H1 (cell line): ENCODE results near the gene FAM53B. TPM values are rescaled to one million over a fixed set of nuclear protein-coding genes. Genes with fewer than 3 reads are reported as not detected.

ENCODE experiments used
- CTCF ChIA-PET: fragments of 300-600 bp; sonication (Branson Sonifier 250); formaldehyde crosslinking; loops from one replicate; lab custom pipeline; 2021; ENCODE audit not compliant: partially characterized antibody; lab: Charles Lee
- POLR2A ChIA-PET: fragments of 300-600 bp; sonication (Branson Sonifier 250); formaldehyde crosslinking; loops from one replicate; lab custom pipeline; 2021; ENCODE audit warnings: inconsistent platforms; ENCODE audit not compliant: partially characterized antibody; lab: Charles Lee
- DNase-seq, 2 experiments: peaks; one replicate each; pipeline versions ENCODE4 v3.0.0 to v3.0.0-alpha.2; 2010 to 2022; ENCODE audit warnings: low spot score in 2 of 2, low read depth in 1 of 2, mixed read lengths in 1 of 2
- FAIRE-seq: peaks from 2 replicates; lab custom pipeline; 2011; peaks lifted over from hg19 to GRCh38; lab: Jason Lieb, UNC
- H2AFZ ChIP-seq: 2 replicates; pipeline ENCODE4 v1.8.1; 2012; ENCODE audit warnings: low read length, inconsistent platforms
- H2AK5ac ChIP-seq: 2 replicates; pipeline ENCODE4 v1.6.1; 2013; ENCODE audit warnings: low read depth, low read length
- H2BK120ac ChIP-seq: replicated peaks from 2 replicates; pipeline ENCODE3; 2013; ENCODE audit warnings: low read depth, low read length, inconsistent platforms
- H2BK12ac ChIP-seq: 2 replicates; pipeline ENCODE4 v1.6.1; 2013; ENCODE audit warnings: low read depth, low read length
- H2BK15ac ChIP-seq: 2 replicates; pipeline ENCODE4 v1.6.1; 2013; ENCODE audit warnings: low read length
- H2BK20ac ChIP-seq: 2 replicates; pipeline ENCODE4 v1.6.1; 2013; ENCODE audit warnings: low read length
- H2BK5ac ChIP-seq: 2 replicates; pipeline ENCODE4 v1.6.1; 2013; ENCODE audit warnings: low read depth, low read length
- H3K14ac ChIP-seq: 2 replicates; pipeline ENCODE4 v1.6.1; 2013; ENCODE audit warnings: inconsistent platforms; ENCODE audit not compliant: insufficient read length
- H3K18ac ChIP-seq: 2 replicates; pipeline ENCODE4 v1.6.1; 2013; ENCODE audit warnings: low read length; ENCODE audit errors: extremely low read depth
- H3K23ac ChIP-seq: 2 replicates; pipeline ENCODE4 v1.6.1; 2013; ENCODE audit warnings: inconsistent platforms; ENCODE audit not compliant: insufficient read length
- H3K23me2 ChIP-seq: 2 replicates; pipeline ENCODE4 v1.6.1; 2013; ENCODE audit warnings: low read depth, low read length
- H3K27ac ChIP-seq: 2 replicates; pipeline ENCODE4 v1.6.1; 2011; ENCODE audit warnings: low read depth, low read length, inconsistent platforms
- H3K27me3 ChIP-seq, 4 experiments: replicated peaks in 1 of 4; 1 replicate in 1 of 4; 2 replicates in 3 of 4; pipeline versions ENCODE4 v1.6.1 to v1.8.1; 2011 to 2013; ENCODE audit warnings: low read length in 3 of 4, mild to moderate bottlenecking in 3 of 4, inconsistent platforms in 2 of 4, mixed read lengths in 2 of 4, moderate library complexity in 1 of 4; ENCODE audit not compliant: control insufficient read depth in 3 of 4, insufficient read depth in 3 of 4; ENCODE audit errors: extremely low read depth in 1 of 4
- H3K36me3 ChIP-seq, 4 experiments: 2 replicates each; pipeline versions ENCODE4 v1.6.1 to v1.8.1; 2011 to 2013; ENCODE audit warnings: mild to moderate bottlenecking in 4 of 4, low read length in 3 of 4, moderate library complexity in 2 of 4, control low read depth in 1 of 4, inconsistent platforms in 1 of 4; ENCODE audit not compliant: insufficient read depth in 4 of 4, control insufficient read depth in 2 of 4
- H3K4ac ChIP-seq: replicated peaks from 2 replicates; pipeline ENCODE3; 2013; ENCODE audit warnings: low read length, low read depth, mixed read lengths, inconsistent platforms; ENCODE audit not compliant: insufficient read length
- H3K4me1 ChIP-seq, 4 experiments: replicated peaks in 1 of 4; 1 replicate in 1 of 4; 2 replicates in 3 of 4; pipeline versions ENCODE4 v1.6.1 to v1.8.1; 2011 to 2013; ENCODE audit warnings: low read length in 3 of 4, inconsistent platforms in 2 of 4, mixed read lengths in 1 of 4; ENCODE audit not compliant: insufficient read depth in 4 of 4, control insufficient read depth in 3 of 4
- H3K4me2 ChIP-seq, 2 experiments: 2 replicates each; pipeline versions ENCODE4 v1.6.1 to v1.8.1; 2011 to 2013; ENCODE audit warnings: low read depth in 2 of 2, low read length in 2 of 2, control low read depth in 1 of 2, inconsistent platforms in 1 of 2, mild to moderate bottlenecking in 1 of 2; ENCODE audit not compliant: insufficient read depth in 1 of 2
- H3K4me3 ChIP-seq, 4 experiments: fragments of 200-600, 300-600 bp in 1 of 4; sonication (generic), shearing (Covaris generic), sonication (Bioruptor Twin) in 1 of 4; 2 replicates each; pipeline versions ENCODE4 v1.5.1 to v1.8.1; 2011 to 2016; ENCODE audit warnings: low read length in 4 of 4, low read depth in 3 of 4, control low read depth in 2 of 4, inconsistent platforms in 2 of 4, mild to moderate bottlenecking in 2 of 4, mixed read lengths in 1 of 4, moderate library complexity in 1 of 4; ENCODE audit not compliant: insufficient read depth in 2 of 4; ENCODE audit errors: extremely low read depth in 1 of 4
- H3K56ac ChIP-seq: replicated peaks from 2 replicates; pipeline ENCODE3; 2013; ENCODE audit warnings: low read depth, mild to moderate bottlenecking, mixed read lengths, low read length, inconsistent platforms; ENCODE audit not compliant: insufficient read length
- H3K79me1 ChIP-seq: 2 replicates; pipeline ENCODE4 v1.6.1; 2013; ENCODE audit warnings: low read depth, low read length, control low read depth
- H3K79me2 ChIP-seq, 2 experiments: 2 replicates each; pipeline versions ENCODE4 v1.6.1 to v1.8.1; 2012 to 2013; ENCODE audit warnings: low read length in 2 of 2, mild to moderate bottlenecking in 2 of 2, inconsistent platforms in 1 of 2; ENCODE audit not compliant: insufficient read depth in 2 of 2, control insufficient read depth in 1 of 2
- H3K9ac ChIP-seq, 4 experiments: replicated peaks in 1 of 4; 1 replicate in 1 of 4; 2 replicates in 3 of 4; pipeline versions ENCODE4 v1.6.1 to v1.8.1; 2011 to 2013; ENCODE audit warnings: low read depth in 3 of 4, low read length in 3 of 4, control low read depth in 2 of 4, mild to moderate bottlenecking in 2 of 4, moderate library complexity in 2 of 4, inconsistent platforms in 1 of 4; ENCODE audit errors: extremely low read depth in 1 of 4
- H3K9me3 ChIP-seq, 2 experiments: 2 replicates each; pipeline versions ENCODE4 v1.6.1 to v1.8.1; 2012 to 2013; ENCODE audit warnings: mild to moderate bottlenecking in 2 of 2, moderate library complexity in 2 of 2, control low read depth in 1 of 2, inconsistent platforms in 1 of 2, low read depth in 1 of 2, low read length in 1 of 2, mixed read lengths in 1 of 2; ENCODE audit not compliant: insufficient read depth in 2 of 2
- H4K20me1 ChIP-seq, 2 experiments: replicated peaks in 1 of 2; 2 replicates each; pipeline versions ENCODE3 to v1.8.1; 2011 to 2013; ENCODE audit warnings: inconsistent platforms in 2 of 2, low read length in 2 of 2, mild to moderate bottlenecking in 1 of 2; ENCODE audit not compliant: insufficient read depth in 2 of 2, control insufficient read depth in 1 of 2
- H4K5ac ChIP-seq: 2 replicates; pipeline ENCODE4 v1.6.1; 2013; ENCODE audit warnings: low read length, low read depth, mixed read lengths, inconsistent platforms; ENCODE audit not compliant: insufficient read length
- H4K8ac ChIP-seq: 2 replicates; pipeline ENCODE4 v1.8.0; 2013; ENCODE audit warnings: mild to moderate bottlenecking, moderate library complexity, low read length, inconsistent platforms; ENCODE audit not compliant: insufficient read depth; ENCODE audit errors: extremely low read depth
- H4K91ac ChIP-seq: replicated peaks from 2 replicates; pipeline ENCODE3; 2013; ENCODE audit warnings: low read length, mixed read lengths, inconsistent platforms; ENCODE audit not compliant: insufficient read length
- KDM4A ChIP-seq: IDR thresholded peaks from one replicate; pipeline ENCODE4 v1.7.1; 2012; ENCODE audit warnings: low read depth, mild to moderate bottlenecking, moderate library complexity, low read length, inconsistent platforms; ENCODE audit not compliant: severe bottlenecking
- POLR2AphosphoS5 ChIP-seq: IDR thresholded peaks from 2 replicates; pipeline ENCODE4 v1.6.1; 2011; ENCODE audit warnings: low read depth, low read length
- TAF1 ChIP-seq: IDR thresholded peaks from 2 replicates; pipeline ENCODE4 v1.6.1; 2011; ENCODE audit warnings: mild to moderate bottlenecking, low read depth, low read length
- WGBS, 2 experiments: shearing (Covaris generic) in 1 of 2; methylation state at CpG; one replicate each; pipeline versions ENCODE4 v1.1.6 to v1.1.7; 2013 to 2015; ENCODE audit warnings: low lambda C conversion rate in 2 of 2, mixed read lengths in 2 of 2, inconsistent platforms in 1 of 2, low coverage in 1 of 2, missing lambda C conversion rate in 1 of 2; ENCODE audit not compliant: insufficient replicate concordance in 2 of 2, insufficient coverage in 1 of 2, insufficient read length in 1 of 2; ENCODE audit errors: extremely low coverage in 1 of 2, missing lambda C conversion rate in 1 of 2; 5-methylcytosine and 5-hydroxymethylcytosine counted together
- long read RNA-seq, 2 experiments: library from RNA in 1 of 2; library from capped mRNA in 1 of 2; stranded (forward); transcript quantifications; one replicate each; pipeline ENCODE4 v2.0.0, GENCODE V29; 2021; ENCODE audit warnings: inconsistent platforms in 1 of 2
- polyA minus RNA-seq, 3 experiments: library from RNA; depleted of rRNA, polyadenylated mRNA; stranded (reverse); fragments of >200 nt; gene quantifications; 1 replicate in 2 of 3; 2 replicates in 1 of 3; pipeline ENCODE4 v1.2.3, GENCODE V29; 2011
- polyA plus RNA-seq, 7 experiments: library from polyadenylated mRNA; depleted of rRNA in 3 of 7; stranded (reverse) in 5 of 7; unstranded in 2 of 7; fragments of >200 nt in 5 of 7; fragments of 200-250 nt in 2 of 7; gene quantifications; 1 replicate in 5 of 7; 2 replicates in 1 of 7; 4 replicates in 1 of 7; pipeline versions ENCODE4 v1.2.1 to v1.2.3, GENCODE V29; 2011 to 2013; ENCODE audit warnings: missing spikeins in 2 of 7, mixed read lengths in 2 of 7
- total RNA-seq: library from RNA; stranded (reverse); fragmentation: NEBNext Ultra II Directional; extraction: Animal tissue kit (Norgen Biotek cat#: 25700); gene quantifications from 2 replicates; pipeline ENCODE4 v1.2.1, GENCODE V29; 2021

FAM53B gene, protein sequence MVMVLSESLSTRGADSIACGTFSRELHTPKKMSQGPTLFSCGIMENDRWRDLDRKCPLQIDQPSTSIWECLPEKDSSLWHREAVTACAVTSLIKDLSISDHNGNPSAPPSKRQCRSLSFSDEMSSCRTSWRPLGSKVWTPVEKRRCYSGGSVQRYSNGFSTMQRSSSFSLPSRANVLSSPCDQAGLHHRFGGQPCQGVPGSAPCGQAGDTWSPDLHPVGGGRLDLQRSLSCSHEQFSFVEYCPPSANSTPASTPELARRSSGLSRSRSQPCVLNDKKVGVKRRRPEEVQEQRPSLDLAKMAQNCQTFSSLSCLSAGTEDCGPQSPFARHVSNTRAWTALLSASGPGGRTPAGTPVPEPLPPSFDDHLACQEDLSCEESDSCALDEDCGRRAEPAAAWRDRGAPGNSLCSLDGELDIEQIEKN
- 13.9 and 14.4 TPM in 2 replicates for total RNA-seq
- 5.3 and 7.9 TPM in 2 replicates for polyA plus RNA-seq (2011; rRNA removed)
- 6.9 TPM for polyA plus RNA-seq (2011; cell fraction: cytosol; rRNA removed)
- polyA plus RNA-seq (2011; cell fraction: nucleus; rRNA removed) = 9.7 TPM
- polyA plus RNA-seq (2012, experiment 1 of 2) = 6.0 to 8.9 TPM (median 8.6 TPM) in 4 replicates
- polyA plus RNA-seq (2012, experiment 2 of 2) = 7.8 TPM
- polyA plus RNA-seq (2013, experiment 1 of 2) = 5.2 TPM
- 5.4 TPM for polyA plus RNA-seq (2013, experiment 2 of 2)
- 15.9 and 18.0 TPM in 2 replicates for polyA minus RNA-seq (2011; rRNA and poly(A)+ RNA removed)
- polyA minus RNA-seq (2011; cell fraction: cytosol; rRNA and poly(A)+ RNA removed) = 13.6 TPM
- polyA minus RNA-seq (2011; cell fraction: nucleus; rRNA and poly(A)+ RNA removed) = 14.8 TPM
- long read RNA-seq, experiment 1, partial matches to known transcripts = 0 of 8 reads
- long read RNA-seq, experiment 1, other reads (novel, unspliced or antisense) = 8 of 8 reads
- long read RNA-seq, experiment 2 = 0 reads

DNA sequence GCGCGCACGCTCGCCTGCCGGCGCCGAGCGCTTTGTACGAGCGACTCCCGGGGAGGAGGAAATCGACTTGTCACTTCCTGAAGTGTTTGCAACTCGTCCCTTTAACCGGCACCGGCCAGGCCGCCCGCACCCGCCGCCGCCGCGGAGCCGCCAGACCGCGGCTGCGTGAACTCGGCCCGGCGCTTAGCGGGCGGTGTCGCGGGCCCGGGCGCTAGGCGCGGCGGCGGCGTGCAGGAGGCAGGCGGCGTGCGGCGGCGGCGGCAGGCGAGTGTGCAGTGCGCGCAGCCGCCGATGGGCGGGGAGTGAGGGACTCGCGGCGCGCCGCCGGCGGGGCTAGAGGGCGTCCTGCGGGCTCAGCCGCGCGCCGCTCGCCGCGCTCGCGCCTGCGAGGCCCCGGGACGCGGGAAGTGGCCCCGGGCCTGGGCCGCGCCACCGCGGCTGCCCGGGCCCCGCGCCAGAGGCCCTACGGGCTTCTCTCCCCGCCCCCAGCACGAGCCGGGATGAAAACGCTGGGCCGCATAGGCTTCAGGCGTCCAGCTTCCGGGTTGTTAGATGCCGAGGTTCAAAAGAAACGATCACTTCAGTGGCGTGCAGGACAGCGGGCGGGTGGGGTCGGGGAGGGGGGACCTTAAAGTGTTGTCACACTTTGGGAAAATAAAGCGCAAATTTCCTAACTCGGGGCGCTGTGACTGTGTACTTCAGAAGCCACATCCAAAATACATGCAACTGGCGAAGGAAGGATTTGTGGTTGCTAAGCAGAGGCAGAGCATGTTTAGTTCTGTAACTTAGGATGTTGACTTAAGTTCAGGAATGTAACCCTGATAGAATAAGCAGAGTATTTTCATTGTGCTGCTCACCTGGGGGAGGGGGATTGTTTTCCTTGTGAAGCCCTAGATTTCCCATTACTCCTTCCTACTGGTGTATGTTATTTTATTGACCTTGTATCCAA, at the start of gene FAM53B:
Gene FAM53B, minus strand, starts transcription at position 277 of the 949 bp plus-strand sequence. CDS start 37,665 bp downstream, outside the sequence.
- POLR2A ChIA-PET = no interaction called here
- Histone ChIP-seq H2BK15ac (no peak within 1 kb of the TSS), H3K4ac (no peak within 1 kb of the TSS), H2AFZ (no peak within 1 kb of the TSS), H4K8ac (peak within 1 kb of the TSS; percentile 88), H3K27ac (no peak within 1 kb of the TSS), H3K4me3 (peak within 1 kb of the TSS; percentile 55 to 78 (median 70)), H3K9ac (peak within 1 kb of the TSS; percentile 32 to 68 (median 39); a peak in 5 of 7 replicates), H3K56ac (no peak within 1 kb of the TSS), H3K36me3 (no peaks in the 10 kb centered on the region; a peak in 1 of 8 replicates), H3K9me3 (no peaks in the 10 kb centered on the region), H3K23ac (no peak within 1 kb of the TSS), H3K4me2 (peak within 1 kb of the TSS; percentile 90 to 91), H2BK12ac (no peak within 1 kb of the TSS), H2AK5ac (no peak within 1 kb of the TSS), H2BK20ac (no peak within 1 kb of the TSS), H3K27me3 (peaks cover 1 to 21% (median 14%) of the 10 kb centered on the region in 4 experiments; a peak in 6 of 7 replicates), H4K91ac (no peak within 1 kb of the TSS), H3K23me2 (peaks cover 14% of the 10 kb centered on the region), H2BK5ac (no peak within 1 kb of the TSS), H3K79me2 (no peaks in the 10 kb centered on the region; a peak in 1 of 4 replicates), H3K18ac (no peak within 1 kb of the TSS), H2BK120ac (no peak within 1 kb of the TSS), H4K5ac (no peak within 1 kb of the TSS), H3K14ac (no peak within 1 kb of the TSS), H4K20me1 (peaks cover 4 to 11% of the 10 kb centered on the region in 2 experiments), H3K4me1 (peaks cover 15 to 27% (median 19%) of the 10 kb centered on the region in 4 experiments), H3K79me1 (peaks cover 2% of the 10 kb centered on the region; the same call in 1 of the 2 replicates)
- FAIRE-seq (no peak), DNase-seq (peak in 1 of 2 experiments; percentile 82)
- CTCF ChIA-PET = interaction anchor here (0.9 to 4.1 kb wide), 17 partner anchors 10 to 320 kb away, joined by 3 to 21 read pairs (median 4); no protein-coding TSS in a partner anchor
- 1% methylated on average over 83 of the region's 100 CpGs; no CpG with 5 or more reads in 1 of the 2 experiments for WGBS, 2 experiments
- 0 out of 2 replicates have a peak, but pooled peaks have one; percentile 32 for TF ChIP-seq TAF1
- TF ChIP-seq POLR2AphosphoS5 = no peak
- peak; percentile 66 for TF ChIP-seq KDM4A
